Activated CD8-positive, alpha-beta memory T cell treated with anti-CD3 and anti-CD28 coated beads for 48 hours (primary cell): ENCODE results near the gene INCENP.

ENCODE experiments used
- DNase-seq, 3 experiments: peaks; one replicate each; pipeline ENCODE4 v3.0.0-alpha.2; 2020; ENCODE audit warnings: low read depth in 2 of 3, low spot score in 2 of 3

INCENP gene

DNA sequence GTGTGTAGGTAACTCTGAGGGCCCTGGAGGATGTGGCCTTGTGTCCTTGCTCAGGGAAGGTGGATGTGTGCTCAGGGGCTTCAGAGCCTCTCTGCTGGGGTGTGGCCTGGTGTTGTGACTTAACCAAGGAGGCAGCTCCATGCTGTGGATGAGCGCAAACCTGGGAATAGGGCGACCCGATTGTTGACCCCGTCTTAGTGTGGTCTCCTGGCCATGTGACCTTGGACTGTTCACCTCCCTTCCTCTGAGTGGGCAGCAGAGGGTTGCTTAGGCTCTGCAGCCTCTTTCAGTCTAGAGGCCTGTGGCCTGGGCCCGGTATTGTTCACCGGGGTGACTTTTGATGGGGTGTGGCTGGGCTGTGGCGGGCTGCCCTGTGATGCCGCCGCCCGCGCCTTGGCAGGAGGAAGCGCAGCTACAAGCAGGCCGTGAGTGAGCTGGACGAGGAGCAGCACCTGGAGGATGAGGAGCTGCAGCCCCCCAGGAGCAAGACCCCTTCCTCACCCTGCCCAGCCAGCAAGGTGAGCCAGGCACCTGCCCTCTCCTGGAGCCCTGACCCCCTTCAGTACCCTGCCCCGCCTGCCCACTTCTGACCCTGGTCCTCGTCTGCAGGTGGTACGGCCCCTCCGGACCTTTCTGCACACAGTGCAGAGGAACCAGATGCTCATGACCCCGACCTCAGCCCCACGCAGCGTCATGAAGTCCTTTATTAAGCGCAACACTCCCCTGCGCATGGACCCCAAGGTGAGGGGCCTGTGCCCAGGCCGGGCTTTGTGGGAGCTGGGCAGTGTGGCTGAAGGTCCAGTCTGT lies 16.7 kb downstream of the INCENP start:
- DNase-seq, result no peak

DNA sequence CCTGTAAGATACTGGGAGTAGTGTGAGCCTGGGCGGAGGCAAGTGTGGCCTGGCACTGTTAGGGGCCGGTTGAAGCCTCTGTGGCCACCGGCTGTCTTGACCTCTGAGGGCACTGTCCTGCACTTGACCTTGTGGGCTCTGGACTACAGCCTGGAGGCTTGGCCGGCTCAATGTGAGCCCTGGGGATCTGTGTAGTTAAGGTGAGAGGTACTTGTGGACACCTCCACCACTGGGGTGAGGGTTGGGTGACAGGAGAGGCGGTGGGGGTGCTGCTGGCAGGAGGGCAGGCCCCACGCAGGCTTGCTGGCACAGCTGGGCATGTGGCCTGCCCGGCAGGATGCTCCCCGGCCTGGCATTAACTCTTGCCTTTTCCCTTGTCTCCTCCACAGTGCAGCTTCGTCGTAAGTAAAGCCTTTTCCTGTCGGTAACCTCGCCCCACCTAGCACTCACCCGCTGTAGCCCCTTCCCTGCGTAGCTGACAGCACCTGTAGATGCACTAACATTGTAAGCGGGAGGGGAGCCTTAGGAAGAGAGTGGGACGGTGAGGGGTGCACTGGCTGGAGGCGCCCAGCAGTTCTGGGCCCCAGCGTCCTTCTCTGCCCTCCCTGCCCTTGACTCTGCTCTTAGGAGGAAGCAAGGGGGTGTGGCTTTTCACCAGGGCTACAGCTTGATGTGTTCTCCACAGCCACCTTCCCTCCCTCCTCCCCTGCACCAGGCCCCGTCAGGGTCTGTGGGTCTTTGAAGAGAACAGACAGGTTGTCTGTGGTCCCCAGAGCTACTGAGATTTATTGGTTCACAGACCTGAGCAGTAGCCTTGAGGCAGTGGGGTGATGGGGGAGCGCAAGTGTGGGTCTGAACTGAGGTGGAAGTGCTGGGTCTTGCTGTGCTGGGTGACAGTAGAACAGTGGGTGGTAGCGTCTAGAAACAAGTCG lies 17.6 kb downstream of the INCENP start:
- DNase-seq, result no peak

DNA sequence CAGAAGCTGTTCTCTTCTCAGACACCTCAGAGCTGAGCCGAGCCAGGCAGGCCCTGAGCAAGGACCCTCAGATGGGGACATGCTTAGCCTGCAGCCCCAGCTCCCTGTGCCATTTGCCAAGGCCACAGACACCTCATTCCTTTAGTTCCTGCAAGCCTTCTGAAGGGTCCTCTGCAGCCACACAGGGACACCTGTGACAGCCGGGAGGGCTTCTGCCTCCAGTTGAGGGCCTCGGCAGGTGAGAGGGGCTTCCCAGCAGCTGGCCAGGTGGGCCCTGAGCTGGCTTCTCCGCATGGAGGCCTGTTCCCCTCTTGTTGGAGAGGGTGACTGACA lies 18.2 kb downstream of the INCENP start:
- DNase-seq, result no peak

DNA sequence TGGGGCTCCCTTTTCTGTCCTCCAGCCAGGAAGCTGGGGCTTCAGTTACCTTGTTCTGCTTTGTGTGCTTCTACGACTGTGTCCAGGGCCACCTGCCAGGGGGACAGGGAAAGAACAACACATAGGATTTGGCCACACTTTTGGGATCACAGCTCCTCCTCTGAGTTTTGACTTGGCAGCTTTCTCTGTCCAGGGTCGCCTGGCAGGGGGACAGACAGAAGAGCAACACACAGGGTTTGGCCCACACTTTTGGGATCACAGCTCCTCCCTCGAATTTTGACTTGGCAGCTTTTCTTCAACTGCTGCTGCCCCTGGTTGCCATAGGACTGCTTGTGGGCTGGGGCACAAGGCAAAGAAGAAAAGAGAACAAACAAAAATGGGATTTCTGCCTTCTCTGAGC lies 19.1 kb downstream of the INCENP start:
- DNase-seq, result no peak

DNA sequence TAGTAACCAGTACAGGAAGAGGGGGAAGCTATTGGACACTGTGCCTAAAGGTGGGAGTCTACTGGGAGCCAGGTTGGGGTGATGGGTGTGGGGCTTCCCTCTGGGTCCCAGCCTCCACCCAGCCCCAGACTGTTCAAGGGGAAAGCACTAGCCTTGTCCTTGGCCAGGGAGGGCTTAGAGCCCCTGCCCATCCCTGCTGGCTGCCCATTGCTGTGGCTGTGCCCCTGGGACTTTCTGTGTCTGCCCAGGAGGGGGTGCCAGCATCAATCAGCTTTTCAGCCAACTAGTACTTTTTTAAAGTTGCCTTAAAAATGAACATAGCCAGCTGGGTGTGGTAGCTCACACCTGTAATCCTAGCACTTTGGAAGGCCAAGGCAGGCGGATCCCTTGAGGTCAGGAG lies 19.9 kb downstream of the INCENP start:
- DNase-seq, result no peak

DNA sequence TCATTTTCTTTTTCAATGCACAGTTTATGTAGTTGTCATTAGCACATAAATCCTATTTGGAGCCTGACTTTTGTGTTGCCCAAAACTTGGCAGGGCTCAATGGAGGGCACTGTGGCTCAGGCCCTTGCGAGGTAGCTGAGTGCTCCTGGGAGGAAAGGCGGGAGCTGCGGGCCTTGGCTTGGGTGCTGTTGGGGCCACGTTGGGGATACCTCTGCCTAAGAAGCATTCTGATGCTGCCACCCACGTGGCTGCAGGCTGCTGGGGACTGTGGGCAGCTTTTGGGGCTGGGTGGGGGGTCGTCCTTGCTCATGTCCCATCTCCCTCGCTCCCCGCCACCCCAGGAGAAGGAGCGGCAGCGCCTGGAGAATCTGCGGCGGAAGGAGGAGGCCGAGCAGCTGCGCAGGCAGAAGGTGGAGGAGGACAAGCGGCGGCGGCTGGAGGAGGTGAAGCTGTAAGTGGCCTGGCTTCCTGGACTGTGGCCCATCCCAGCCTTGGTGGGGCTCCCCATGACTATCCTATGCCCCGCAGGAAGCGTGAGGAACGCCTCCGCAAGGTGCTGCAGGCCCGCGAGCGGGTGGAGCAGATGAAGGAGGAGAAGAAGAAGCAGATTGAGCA lies 20.9 kb downstream of the INCENP start:
- no peak for DNase-seq

DNA sequence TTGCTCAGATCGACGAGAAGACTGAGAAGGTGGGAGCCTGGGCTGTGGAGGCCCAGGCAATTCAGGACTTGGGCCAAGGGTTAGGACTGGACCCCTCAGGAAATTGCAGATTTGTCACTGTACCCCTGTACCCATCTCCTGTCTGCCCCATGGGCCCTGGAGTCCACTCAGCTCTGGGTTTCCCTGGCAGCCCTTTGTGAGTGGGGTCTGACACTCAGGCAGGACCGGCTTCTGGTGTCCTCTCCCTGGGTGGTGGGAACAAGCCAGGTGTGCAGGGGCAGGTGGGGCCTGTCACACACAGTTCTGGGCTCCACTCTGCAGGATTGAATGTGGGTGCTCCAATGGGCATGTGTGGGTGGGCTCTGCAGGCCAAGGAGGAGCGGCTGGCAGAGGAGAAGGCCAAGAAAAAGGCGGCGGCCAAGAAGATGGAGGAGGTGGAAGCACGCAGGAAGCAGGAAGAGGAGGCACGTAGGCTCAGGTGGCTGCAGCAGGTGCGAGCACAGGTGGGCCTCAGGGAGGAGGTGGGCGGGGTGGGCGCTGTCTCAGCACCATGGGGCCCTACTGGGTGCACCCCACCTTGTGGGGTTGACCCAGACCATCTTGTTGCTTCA lies 21.6 kb downstream of the INCENP start:
- DNase-seq, result no peak

DNA sequence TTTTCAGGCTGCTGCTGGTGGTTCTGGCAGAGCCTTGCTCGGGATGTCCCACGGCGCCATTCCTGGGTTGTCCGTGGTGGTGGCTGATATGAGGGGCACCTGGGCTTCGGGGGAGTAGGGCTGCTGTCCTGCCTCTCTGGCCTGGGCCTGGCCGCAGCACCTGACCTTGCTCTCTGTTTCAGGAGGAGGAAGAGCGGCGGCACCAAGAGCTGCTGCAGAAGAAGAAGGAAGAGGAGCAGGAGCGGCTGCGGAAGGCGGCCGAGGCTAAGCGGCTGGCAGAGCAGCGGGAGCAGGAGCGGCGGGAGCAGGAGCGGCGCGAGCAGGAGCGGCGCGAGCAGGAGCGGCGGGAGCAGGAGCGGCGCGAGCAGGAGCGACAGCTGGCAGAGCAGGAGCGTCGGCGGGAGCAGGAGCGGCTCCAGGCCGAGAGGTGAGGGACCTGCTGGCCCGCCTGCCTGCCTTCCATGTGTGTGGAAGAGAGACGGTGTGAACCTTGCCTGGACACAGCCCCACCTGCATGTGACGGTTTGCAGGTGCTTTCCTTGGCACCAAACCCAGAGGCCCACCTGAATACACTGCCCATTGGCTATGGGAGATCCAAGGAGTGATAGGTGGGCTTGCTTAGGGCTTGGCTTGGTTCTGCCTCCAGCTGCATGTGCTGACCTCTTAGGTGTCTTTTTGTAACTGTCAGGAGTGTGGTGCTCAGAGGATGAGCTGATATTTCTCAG lies 22.8 kb downstream of the INCENP start:
- DNase-seq, result no peak

DNA sequence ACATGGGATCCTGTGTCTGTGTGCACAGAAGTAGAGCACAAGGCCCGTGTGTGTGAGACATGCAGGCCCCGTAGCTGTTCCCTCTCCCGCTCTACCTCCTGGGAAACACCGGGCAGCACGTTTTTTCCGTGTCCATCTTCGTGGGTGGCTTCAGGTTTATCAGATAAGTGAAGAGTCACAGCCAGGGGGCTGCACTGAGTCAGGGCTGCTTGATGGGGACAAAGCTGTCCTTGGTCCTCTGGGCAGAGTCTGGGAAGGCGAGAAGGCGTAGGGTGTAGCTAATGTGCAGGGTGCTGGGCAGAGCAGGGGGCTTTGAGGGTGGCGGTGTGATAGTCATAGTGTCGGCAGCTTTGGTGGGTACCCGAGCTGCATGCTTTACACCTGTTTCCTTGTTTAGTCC lies 23.7 kb downstream of the INCENP start:
- no peak for DNase-seq

DNA sequence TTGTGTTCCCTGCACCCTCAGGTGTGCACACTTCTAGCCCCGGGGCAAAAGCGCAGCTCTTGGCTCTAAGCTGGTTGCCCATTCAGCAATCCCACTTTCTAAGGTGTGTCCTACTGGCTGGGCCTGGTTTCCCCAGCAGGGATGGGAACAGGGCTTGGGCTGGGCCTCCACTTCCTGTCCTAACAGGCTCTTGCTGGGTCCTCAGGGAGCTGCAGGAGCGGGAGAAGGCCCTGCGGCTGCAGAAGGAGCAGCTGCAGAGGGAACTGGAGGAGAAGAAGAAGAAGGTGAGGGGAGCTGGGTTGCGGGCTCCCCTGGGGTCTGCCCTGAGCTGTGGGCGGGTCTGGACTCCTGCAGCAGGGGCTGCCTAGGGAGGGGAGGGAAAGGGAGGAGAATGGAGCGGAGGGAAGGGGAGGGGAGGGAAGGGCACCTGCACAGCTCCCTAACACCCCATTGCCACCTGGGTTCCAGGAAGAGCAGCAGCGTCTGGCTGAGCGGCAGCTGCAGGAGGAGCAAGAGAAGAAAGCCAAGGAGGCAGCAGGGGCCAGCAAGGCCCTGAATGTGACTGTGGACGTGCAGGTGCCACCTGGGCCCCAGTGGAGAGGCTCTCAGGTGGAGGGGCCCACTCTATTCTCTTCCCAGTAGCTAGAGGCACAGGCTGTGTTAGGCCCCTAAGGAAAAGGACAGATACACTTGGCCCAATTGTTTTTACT lies 24.6 kb downstream of the INCENP start:
- no peak for DNase-seq

DNA sequence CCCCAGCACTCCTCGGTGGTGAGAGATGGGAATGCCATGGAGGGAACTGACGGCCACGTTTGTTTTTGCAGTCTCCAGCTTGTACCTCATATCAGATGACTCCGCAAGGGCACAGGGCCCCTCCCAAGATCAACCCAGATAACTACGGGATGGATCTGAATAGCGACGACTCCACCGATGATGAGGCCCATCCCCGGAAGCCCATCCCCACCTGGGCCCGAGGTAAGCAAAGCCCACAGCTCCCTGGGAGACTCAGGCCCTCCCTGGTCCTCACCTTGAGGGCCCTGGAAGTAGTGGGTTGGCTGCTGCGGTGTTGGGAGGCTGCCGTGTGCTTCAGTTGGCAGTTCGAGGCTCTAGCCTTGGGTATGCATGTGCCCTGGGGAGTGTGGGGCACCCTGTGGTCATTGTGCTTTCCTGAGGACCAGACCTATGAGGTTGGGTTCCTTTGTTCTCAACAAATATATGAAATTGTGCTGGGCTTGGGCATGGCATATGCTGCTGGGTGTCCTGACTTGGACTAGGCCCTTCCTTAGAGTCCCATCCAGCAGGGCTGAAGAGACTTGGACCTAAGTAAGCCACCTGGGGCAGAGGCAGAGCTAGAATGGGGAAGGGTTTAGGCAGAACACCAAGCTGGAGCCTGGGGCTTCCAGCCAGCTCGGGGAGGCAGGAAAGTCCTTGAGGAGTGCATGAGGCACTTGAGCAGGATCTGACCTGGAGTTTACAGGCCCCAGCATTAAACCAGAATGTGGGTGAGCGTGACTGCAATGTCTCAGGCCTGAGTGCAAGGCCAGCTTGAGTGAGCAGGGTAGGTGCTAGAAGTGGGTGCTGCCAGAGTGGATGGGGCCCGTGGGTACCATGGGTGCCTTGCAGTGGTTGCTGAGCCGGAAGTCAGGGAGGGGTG lies 26.4 kb downstream of the INCENP start:
- DNase-seq, result no peak

DNA sequence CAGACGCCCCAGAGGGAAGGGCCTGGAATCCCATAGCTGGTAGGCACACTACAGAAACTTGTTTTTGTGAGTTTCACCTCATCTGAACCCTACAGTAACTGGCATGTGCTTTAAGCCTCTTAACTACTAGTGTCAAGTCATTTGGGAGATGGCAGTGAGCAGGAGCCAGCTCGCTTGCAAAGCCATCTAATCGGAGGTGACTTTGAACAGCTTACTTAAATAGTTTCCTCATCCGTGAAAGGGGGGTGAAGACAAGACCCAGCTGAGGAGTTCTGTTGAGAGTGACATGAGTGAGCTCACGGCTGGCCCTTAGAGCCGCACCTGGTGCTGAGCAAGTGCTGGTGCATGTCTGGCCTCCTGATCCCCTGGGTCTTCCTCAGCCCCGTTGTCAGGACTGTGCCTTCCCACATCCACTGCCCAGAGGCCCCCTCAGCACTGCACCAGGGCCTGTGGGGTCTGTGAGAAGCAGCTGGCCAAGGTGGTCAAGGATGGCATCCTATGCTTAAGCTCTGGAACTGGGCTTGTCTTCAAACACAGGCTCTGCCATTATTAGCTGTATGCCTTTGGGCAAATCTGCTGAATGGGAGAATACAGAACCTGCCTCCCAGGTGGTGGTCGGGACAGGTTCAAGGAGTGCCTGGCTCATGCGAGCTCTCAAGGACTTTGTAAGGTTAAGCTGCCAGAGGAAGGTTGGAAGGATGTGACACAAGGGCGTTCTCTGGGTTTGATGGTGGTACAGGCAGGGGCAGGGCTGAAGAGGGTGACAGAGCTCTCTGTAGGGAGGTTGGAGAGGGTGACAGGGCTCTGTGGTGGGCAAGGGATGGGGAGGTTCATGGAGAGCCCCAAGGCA lies 27.3 kb downstream of the INCENP start:
- DNase-seq, result no peak

DNA sequence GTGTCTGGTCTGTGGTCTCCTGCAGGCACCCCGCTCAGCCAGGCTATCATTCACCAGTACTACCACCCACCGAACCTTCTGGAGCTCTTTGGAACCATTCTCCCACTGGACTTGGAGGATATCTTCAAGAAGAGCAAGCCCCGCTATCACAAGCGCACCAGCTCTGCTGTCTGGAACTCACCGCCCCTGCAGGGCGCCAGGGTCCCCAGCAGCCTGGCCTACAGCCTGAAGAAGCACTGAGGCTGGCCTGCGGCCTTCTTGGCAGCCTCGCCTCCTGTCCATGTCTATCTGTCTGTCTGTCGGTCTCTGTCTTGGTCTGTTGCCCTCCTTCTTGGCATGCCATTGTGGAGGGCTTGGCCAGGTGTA lies 27.9 kb downstream of the INCENP start:
- no peak for DNase-seq

DNA sequence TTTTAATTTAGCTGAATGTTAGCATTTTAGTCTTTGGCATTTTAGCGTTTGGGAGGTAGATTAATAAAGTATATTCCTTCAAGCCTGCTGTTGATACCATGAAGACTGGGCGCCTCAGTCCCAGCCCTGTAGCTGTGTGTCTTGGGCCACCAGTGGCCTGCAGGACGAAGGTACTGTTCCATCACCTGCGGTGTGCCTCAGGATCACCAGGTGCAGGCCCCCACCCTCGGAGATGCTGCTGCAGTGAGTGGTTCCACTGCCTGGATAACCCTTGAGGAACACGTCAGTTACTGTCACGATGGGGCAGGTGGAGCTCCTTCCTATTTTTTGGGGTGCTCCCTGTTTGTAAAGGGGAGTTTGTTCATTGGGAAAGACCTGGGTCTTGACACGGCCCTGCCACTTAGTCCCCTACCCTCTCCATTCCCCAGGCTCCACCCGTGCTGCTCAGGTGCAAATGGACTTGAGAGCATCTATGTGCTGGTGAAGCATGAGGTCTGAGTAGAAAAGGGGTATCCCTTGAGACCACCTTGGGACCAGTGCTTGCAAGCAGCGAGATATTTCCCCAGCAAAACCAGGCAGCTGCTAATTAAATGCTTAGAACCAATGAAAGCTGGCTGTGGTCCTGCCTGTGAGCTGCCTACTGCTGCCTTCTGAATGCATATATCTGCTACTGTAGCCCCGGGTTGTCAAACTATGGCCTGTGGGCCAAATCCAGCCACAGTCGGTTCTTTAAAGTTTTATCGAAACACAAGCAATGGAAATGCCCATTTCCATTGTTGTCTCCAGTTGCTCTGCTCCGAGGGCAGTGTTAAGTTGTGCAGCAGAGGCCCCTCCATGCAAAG lies 28.7 kb downstream of the INCENP start:
- DNase-seq, result no peak

DNA sequence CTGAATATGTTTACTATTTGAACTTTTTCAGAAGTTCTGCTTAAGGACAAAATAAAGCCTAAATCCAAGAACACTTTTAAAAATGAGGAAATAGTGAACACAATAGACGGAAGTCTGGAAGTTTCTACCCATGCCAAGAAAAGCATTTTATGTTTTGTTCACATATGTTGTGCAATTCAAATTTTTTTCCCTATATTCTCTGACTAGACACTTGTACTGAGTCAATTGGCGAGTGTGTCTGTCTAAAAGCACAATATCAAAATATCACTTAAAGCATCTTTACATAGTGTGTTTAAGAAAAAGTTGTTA lies 29.2 kb downstream of the INCENP start:
- DNase-seq, result no peak

DNA sequence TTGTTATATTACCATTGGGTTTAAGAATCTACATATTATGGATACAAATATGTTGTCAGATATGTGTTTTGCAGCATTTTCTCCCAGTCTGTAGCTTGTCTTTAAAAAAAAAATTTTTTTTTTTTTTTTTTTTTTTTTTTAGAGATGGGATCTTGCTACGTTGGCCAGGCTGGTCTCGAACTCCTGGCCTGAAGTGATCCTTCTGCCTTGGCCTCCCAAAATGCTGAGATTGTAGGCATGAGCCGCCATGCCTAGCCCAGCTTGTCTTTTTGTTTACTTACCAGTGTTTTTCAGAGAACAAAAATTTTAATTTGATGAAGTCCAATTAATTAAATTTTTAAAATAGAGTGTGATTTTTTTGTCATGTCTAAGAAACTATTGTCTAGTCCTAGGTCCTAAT lies 29.8 kb downstream of the INCENP start:
- no peak for DNase-seq

DNA sequence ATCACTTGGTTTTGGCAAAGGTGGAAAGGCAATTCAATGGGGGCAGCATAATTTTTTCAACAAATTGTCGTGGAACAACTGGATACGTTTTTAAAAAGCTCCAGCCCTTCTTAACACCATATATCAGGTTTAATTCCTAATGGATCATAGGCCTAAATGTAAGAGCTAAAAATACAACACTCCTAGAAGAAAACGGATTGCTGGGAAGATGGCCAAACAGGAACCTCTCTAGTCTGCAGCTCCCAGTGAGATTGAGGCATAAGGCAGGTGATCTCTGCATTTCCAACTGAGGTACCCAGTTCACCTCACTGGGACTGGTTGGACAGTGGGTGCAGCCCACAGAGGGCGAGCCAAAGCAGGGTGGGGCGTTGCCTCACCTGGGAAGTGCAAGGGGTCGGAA lies 33.8 kb downstream of the INCENP start:
- no peak for DNase-seq

DNA sequence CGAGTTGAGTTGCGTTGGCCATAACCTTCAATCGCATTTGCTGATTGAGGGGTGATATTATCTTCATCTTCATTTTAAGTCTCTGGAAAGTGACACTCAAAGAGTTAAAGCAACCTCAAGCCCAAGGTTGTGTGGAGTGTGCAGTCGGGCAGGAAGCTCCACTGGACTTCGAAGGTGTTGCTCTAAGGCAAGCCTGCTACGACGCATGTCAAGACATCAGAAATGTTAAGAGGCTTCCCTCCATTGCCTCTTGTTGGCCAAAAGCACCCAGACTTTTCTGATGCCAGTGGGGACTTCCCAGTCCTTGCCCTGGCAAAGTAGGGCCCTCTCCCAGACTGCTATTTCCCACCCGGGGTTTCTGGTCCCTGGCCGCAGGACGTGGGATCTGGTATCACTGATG lies 42.6 kb downstream of the INCENP start:
- no peak for DNase-seq
